Caco-2 (cell line): ENCODE results near the gene NPLOC4. TPM values are rescaled to one million over a fixed set of nuclear protein-coding genes. Genes with fewer than 3 reads are reported as not detected.

Experiments
- BruUV-seq: library from RNA; stranded (reverse); fragments of 400-500 nt; replicated peaks from 2 replicates; lab custom pipeline; 2021; lab: Mats Ljungman, UMichigan
- CTCF ChIA-PET: fragments of 300-600 bp; sonication (Branson Sonifier 250); formaldehyde crosslinking; loops from one replicate; lab custom pipeline; 2022; ENCODE audit warnings: antibody characterized with exemption; lab: Charles Lee
- POLR2A ChIA-PET: fragments of 300-600 bp; sonication (Branson Sonifier 250); formaldehyde crosslinking; loops from one replicate; lab custom pipeline; 2022; ENCODE audit warnings: antibody characterized with exemption; lab: Charles Lee
- DNase-seq, 2 experiments: peaks; one replicate each; pipeline versions ENCODE4 v3.0.0 to v3.0.0-alpha.2; 2020 to 2022
- H3K27me3 ChIP-seq: replicated peaks from 2 replicates; pipeline ENCODE4 v1.6.0; 2011; ENCODE audit warnings: low read length; ENCODE audit not compliant: control insufficient read depth, insufficient read depth
- H3K36me3 ChIP-seq: 2 replicates; pipeline ENCODE4 v1.5.1; 2011; ENCODE audit warnings: low read length; ENCODE audit not compliant: control insufficient read depth, insufficient read depth
- H3K4me1 ChIP-seq: fragments of 250-450 bp; sonication (Bioruptor Pico); 2 replicates; pipeline ENCODE4 v1.5.1; 2020; ENCODE audit warnings: mild to moderate bottlenecking
- H3K4me3 ChIP-seq: 2 replicates; pipeline ENCODE4 v1.5.1; 2011; ENCODE audit warnings: low read depth, mild to moderate bottlenecking, control low read depth, low read length
- H3K9me3 ChIP-seq: fragments of 250-450 bp; sonication (Bioruptor Pico); 2 replicates; pipeline ENCODE4 v1.5.1; 2020; ENCODE audit warnings: mild to moderate bottlenecking, moderate library complexity
- H3K27ac Mint-ChIP-seq: one replicate; pipeline ENCODE4 v1.8.0; 2022; ENCODE audit warnings: mixed read lengths; ENCODE audit not compliant: unreplicated experiment
- H3K27me3 Mint-ChIP-seq: one replicate; pipeline ENCODE4 v1.8.0; 2022; ENCODE audit warnings: mixed read lengths; ENCODE audit not compliant: insufficient read depth, unreplicated experiment
- H3K36me3 Mint-ChIP-seq: one replicate; pipeline ENCODE4 v1.8.0; 2022; ENCODE audit warnings: mild to moderate bottlenecking, mixed read lengths; ENCODE audit not compliant: insufficient read depth, unreplicated experiment
- H3K4me1 Mint-ChIP-seq: one replicate; pipeline ENCODE4 v1.8.0; 2022; ENCODE audit warnings: low read depth, mixed read lengths; ENCODE audit not compliant: unreplicated experiment
- H3K4me3 Mint-ChIP-seq: one replicate; pipeline ENCODE4 v1.8.0; 2022; ENCODE audit warnings: mild to moderate bottlenecking, moderate library complexity, mixed read lengths; ENCODE audit not compliant: unreplicated experiment
- H3K9me3 Mint-ChIP-seq: one replicate; pipeline ENCODE4 v1.8.0; 2022; ENCODE audit warnings: mixed read lengths; ENCODE audit not compliant: unreplicated experiment
- intact Hi-C: fragments of 100-400 bp; cut with micrococcal nuclease; formaldehyde crosslinking; loops from one replicate; pipeline ENCODE4 v1.10.0; 2022; ENCODE audit not compliant: unreplicated experiment
- total RNA-seq: library from RNA; stranded (reverse); gene quantifications from 2 replicates; pipeline ENCODE4 v1.2.3, GENCODE V29; 2022
- TF ChIP-seq, protein P1 (sequence below), 2 experiments: fragments of 200-600 bp in 1 of 2; IDR thresholded peaks; 1 replicate in 1 of 2; 2 replicates in 1 of 2; pipeline versions ENCODE4 v1.5.1 to v1.8.0; 2011 to 2022; ENCODE audit warnings: antibody characterized with exemption in 1 of 2, control low read depth in 1 of 2, inconsistent platforms in 1 of 2, low read depth in 1 of 2, low read length in 1 of 2, mild to moderate bottlenecking in 1 of 2, moderate library complexity in 1 of 2; ENCODE audit not compliant: insufficient read depth in 1 of 2, severe bottlenecking in 1 of 2, unreplicated experiment in 1 of 2

The NPLOC4 gene
- total RNA-seq, 1 experiment from 2014 or later, result 139 TPM

GRCh38 chr17:81609541-81610311 is 27.2 kb downstream of the NPLOC4 start:
- CTCF ChIA-PET, result no interaction called here
- H3K4me1 Mint-ChIP-seq, result no peaks in the 10 kb centered on the region
- H3K27me3 ChIP-seq, result no peaks in the 10 kb centered on the region
- H3K4me3 Mint-ChIP-seq, result no peak overlapping the region
- H3K9me3 Mint-ChIP-seq, result no peaks in the 10 kb centered on the region
- BruUV-seq, result no TSS peak
- no peak overlapping the region for H3K27ac Mint-ChIP-seq
- no peaks in the 10 kb centered on the region for H3K4me1 ChIP-seq
- no peak overlapping the region for H3K4me3 ChIP-seq
- POLR2A ChIA-PET, result no interaction called here
- no peaks in the 10 kb centered on the region for H3K9me3 ChIP-seq
- no peak for DNase-seq
- TF ChIP-seq, protein P1, sequence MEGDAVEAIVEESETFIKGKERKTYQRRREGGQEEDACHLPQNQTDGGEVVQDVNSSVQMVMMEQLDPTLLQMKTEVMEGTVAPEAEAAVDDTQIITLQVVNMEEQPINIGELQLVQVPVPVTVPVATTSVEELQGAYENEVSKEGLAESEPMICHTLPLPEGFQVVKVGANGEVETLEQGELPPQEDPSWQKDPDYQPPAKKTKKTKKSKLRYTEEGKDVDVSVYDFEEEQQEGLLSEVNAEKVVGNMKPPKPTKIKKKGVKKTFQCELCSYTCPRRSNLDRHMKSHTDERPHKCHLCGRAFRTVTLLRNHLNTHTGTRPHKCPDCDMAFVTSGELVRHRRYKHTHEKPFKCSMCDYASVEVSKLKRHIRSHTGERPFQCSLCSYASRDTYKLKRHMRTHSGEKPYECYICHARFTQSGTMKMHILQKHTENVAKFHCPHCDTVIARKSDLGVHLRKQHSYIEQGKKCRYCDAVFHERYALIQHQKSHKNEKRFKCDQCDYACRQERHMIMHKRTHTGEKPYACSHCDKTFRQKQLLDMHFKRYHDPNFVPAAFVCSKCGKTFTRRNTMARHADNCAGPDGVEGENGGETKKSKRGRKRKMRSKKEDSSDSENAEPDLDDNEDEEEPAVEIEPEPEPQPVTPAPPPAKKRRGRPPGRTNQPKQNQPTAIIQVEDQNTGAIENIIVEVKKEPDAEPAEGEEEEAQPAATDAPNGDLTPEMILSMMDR (IDR thresholded peaks at IDR 0.05; ENCODE audit: insufficient read depth in 1 of 2, low read depth in 1 of 2, low read length in 1 of 2, severe bottlenecking in 1 of 2, unreplicated experiment in 1 of 2), result no peak
- peaks cover 6% of the 10 kb centered on the region for H3K36me3 ChIP-seq
- H3K36me3 Mint-ChIP-seq, result peaks cover 98% of the 10 kb centered on the region
- no peaks in the 10 kb centered on the region for H3K27me3 Mint-ChIP-seq
- intact Hi-C loops, result no loop called here

DNA sequence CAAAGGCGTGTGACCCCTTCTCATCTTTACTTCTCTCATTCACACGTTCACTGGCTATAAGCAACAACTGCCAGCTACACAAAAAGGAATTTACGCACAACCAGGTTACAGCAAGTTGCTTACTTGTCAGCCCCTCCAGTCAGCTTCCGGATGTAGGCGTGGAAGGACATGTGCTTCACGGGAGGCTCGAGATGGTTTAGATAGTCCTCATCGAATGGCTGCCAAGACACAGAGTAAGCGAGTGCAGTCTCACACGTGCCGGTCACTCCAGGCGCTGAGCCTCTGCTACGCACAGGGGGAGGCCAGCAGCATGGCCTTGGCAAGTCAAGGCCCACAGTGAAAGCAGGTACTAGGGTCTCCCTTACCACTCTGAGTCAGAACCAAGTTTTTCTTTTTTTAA is 28.3 kb downstream of the NPLOC4 start:
- H3K4me3 Mint-ChIP-seq, result no peak overlapping the region
- BruUV-seq, result no TSS peak
- TF ChIP-seq, protein P1 (IDR thresholded peaks at IDR 0.05; ENCODE audit: insufficient read depth in 1 of 2, low read depth in 1 of 2, low read length in 1 of 2, severe bottlenecking in 1 of 2, unreplicated experiment in 1 of 2), result no peak
- H3K9me3 Mint-ChIP-seq, result no peaks in the 10 kb centered on the region
- H3K36me3 ChIP-seq, result peaks cover 8% of the 10 kb centered on the region
- ChIA-PET CTCF (interaction anchor here (0.6 kb wide), 1 partner anchor 54 kb away, joined by 5 read pairs; no protein-coding TSS in a partner anchor), POLR2A (no interaction called here)
- H3K4me1 Mint-ChIP-seq, result no peaks in the 10 kb centered on the region
- no peak overlapping the region for H3K4me3 ChIP-seq
- H3K27me3 ChIP-seq, result no peaks in the 10 kb centered on the region
- no peaks in the 10 kb centered on the region for H3K27me3 Mint-ChIP-seq
- intact Hi-C loops, result no loop called here
- H3K9me3 ChIP-seq, result no peaks in the 10 kb centered on the region
- no peak overlapping the region for H3K27ac Mint-ChIP-seq
- no peak for DNase-seq
- H3K36me3 Mint-ChIP-seq, result peaks cover 98% of the 10 kb centered on the region
- H3K4me1 ChIP-seq, result no peaks in the 10 kb centered on the region

GRCh38 chr17:81608082-81608481 is 28.8 kb downstream of the NPLOC4 start:
- H3K27ac Mint-ChIP-seq, result no peak overlapping the region
- no peak overlapping the region for H3K4me3 Mint-ChIP-seq
- BruUV-seq, result no TSS peak
- H3K4me1 Mint-ChIP-seq, result no peaks in the 10 kb centered on the region
- H3K36me3 ChIP-seq, result peaks cover 8% of the 10 kb centered on the region
- ChIA-PET POLR2A (no interaction called here), CTCF (no interaction called here)
- H3K9me3 ChIP-seq, result no peaks in the 10 kb centered on the region
- H3K27me3 ChIP-seq, result no peaks in the 10 kb centered on the region
- peaks cover 98% of the 10 kb centered on the region for H3K36me3 Mint-ChIP-seq
- TF ChIP-seq, protein P1 (IDR thresholded peaks at IDR 0.05; ENCODE audit: insufficient read depth in 1 of 2, low read depth in 1 of 2, low read length in 1 of 2, severe bottlenecking in 1 of 2, unreplicated experiment in 1 of 2), result no peak
- H3K4me3 ChIP-seq, result no peak overlapping the region
- no peaks in the 10 kb centered on the region for H3K4me1 ChIP-seq
- H3K9me3 Mint-ChIP-seq, result no peaks in the 10 kb centered on the region
- no peak for DNase-seq
- no peaks in the 10 kb centered on the region for H3K27me3 Mint-ChIP-seq
- intact Hi-C loops, result no loop called here
